ENCODE results near the gene LRPPRC. TPM values are rescaled to one million over a fixed set of nuclear protein-coding genes. Genes with fewer than 3 reads are reported as not detected.

LRPPRC gene
- total and polyA plus RNA-seq, 9 of the 15 experiments (the other 6 are each of a cell fraction or from before 2014, with no cell fraction given), result 41.5 to 214 (median 138) TPM

GRCh38 chr2:43995733-43996533, at the start of gene LRPPRC (continued):
- peak; percentile 71 for TF ChIP-seq VEZF1 (CRISPR knock-in tag; IDR thresholded peaks at IDR 0.05)
- TF ChIP-seq LEF1 (IDR thresholded peaks at IDR 0.05), result no peak
- TF ChIP-seq MAX (CRISPR knock-in tag; IDR thresholded peaks at IDR 0.05), result peak; percentile 79
- TF ChIP-seq ZNF134 (CRISPR knock-in tag; conservative IDR thresholded peaks at IDR 0.05), result no peak
- TF ChIP-seq MNT (conservative IDR thresholded peaks at IDR 0.05), result peak; percentile 94 to 97
- TF ChIP-seq STAT6 (CRISPR knock-in tag; IDR thresholded peaks at IDR 0.05), result peak; percentile 73; the same call in 1 of the 2 replicates
- TF ChIP-seq CHCHD3 (CRISPR knock-in tag; IDR thresholded peaks at IDR 0.05), result no peak
- TF ChIP-seq ZNF232 (CRISPR knock-in tag; IDR thresholded peaks at IDR 0.05), result no peak
- no peak for TF ChIP-seq SNIP1 (IDR thresholded peaks at IDR 0.05; ENCODE audit: low read depth)
- TF ChIP-seq ZNF398 (CRISPR knock-in tag; IDR thresholded peaks at IDR 0.05), result no peak
- no peak; the same call in 1 of the 2 replicates for TF ChIP-seq ZBED1 (IDR thresholded peaks at IDR 0.05)
- TF ChIP-seq ZNF639 (CRISPR knock-in tag; conservative IDR thresholded peaks at IDR 0.05 in 1 of 2, IDR thresholded peaks at IDR 0.05 in 1 of 2), result no peak
- TF ChIP-seq ZNF217 (CRISPR knock-in tag; IDR thresholded peaks at IDR 0.05), result no peak
- peak; percentile 100 for TF ChIP-seq RBFOX2 (IDR thresholded peaks at IDR 0.05; ENCODE audit: low read depth, low read length)
- TF ChIP-seq NR2C1 (IDR thresholded peaks at IDR 0.05), result peak; percentile 98
- peak; percentile 99 for TF ChIP-seq NR2C1 (tag; IDR thresholded peaks at IDR 0.05)

Data from K562 (cell line).